ENCODE measurements around the gene NSUN2.
"Not testable (repeated sequence)": the region's sequence is repeated elsewhere in the genome, so short reads cannot be mapped to it uniquely, and the experiment has no call there.

Gene NSUN2

GRCh38 chr5:6579535-6579934 is 53.3 kb downstream of the NSUN2 start:
- Histone ChIP-seq H4K20me1 (no peaks in the 10 kb centered on the region), H3K9me3 (peaks cover 23% of the 10 kb centered on the region), H3K9ac (no peak overlapping the region), H3K4me1 (no peaks in the 10 kb centered on the region), H3K27ac (no peak overlapping the region), H3K4me3 (no peak overlapping the region), H3K4me2 (no peak overlapping the region), H3K27me3 (peaks cover 24% of the 10 kb centered on the region), H3K36me3 (no peaks in the 10 kb centered on the region)
- no peak for TF ChIP-seq Cebpa-rat (IDR thresholded peaks at IDR 0.05)

GRCh38 chr5:6578676-6579343 is 54.0 kb downstream of the NSUN2 start:
- Histone ChIP-seq H3K4me1 (no peaks in the 10 kb centered on the region), H4K20me1 (no peaks in the 10 kb centered on the region), H3K4me2 (no peak overlapping the region), H3K36me3 (no peaks in the 10 kb centered on the region), H3K9ac (no peak overlapping the region), H3K27ac (no peak overlapping the region), H3K4me3 (no peak overlapping the region), H3K27me3 (peaks cover 19% of the 10 kb centered on the region), H3K9me3 (peaks cover 23% of the 10 kb centered on the region)
- no peak for TF ChIP-seq Cebpa-rat (IDR thresholded peaks at IDR 0.05)

- Histone ChIP-seq H3K9me3 (peaks cover 10% of the 10 kb centered on the region; the same call in 1 of the 2 replicates), H3K27me3 (peaks cover under 1% of the 10 kb centered on the region; the same call in 1 of the 2 replicates), H3K4me2 (no peak overlapping the region), H3K9ac (no peak overlapping the region), H3K36me3 (no peaks in the 10 kb centered on the region), H3K4me3 (no peak overlapping the region), H3K27ac (no peak overlapping the region), H3K4me1 (no peaks in the 10 kb centered on the region), H4K20me1 (no peaks in the 10 kb centered on the region)
- TF ChIP-seq Cebpa-rat (IDR thresholded peaks at IDR 0.05), result no peak
These were observed 55.9 kb downstream of the NSUN2 start for GRCh38 chr5:6576861-6577501.

GRCh38 chr5:6574537-6575245 is 58.2 kb downstream of the NSUN2 start:
- TF ChIP-seq Cebpa-rat (IDR thresholded peaks at IDR 0.05), result no peak
- H3K27ac ChIP-seq, result no peak overlapping the region
- no peaks in the 10 kb centered on the region for H3K27me3 ChIP-seq
- peaks cover 9% of the 10 kb centered on the region; the same call in 1 of the 2 replicates for H3K9me3 ChIP-seq
- no peak overlapping the region for H3K4me2 ChIP-seq
- no peaks in the 10 kb centered on the region for H3K4me1 ChIP-seq
- no peak overlapping the region for H3K9ac ChIP-seq
- H3K36me3 ChIP-seq, result no peaks in the 10 kb centered on the region
- H3K4me3 ChIP-seq, result no peak overlapping the region
- no peaks in the 10 kb centered on the region for H4K20me1 ChIP-seq

GRCh38 chr5:6574111-6574510 is 58.7 kb downstream of the NSUN2 start:
- Histone ChIP-seq H3K27me3 (no peaks in the 10 kb centered on the region), H3K4me2 (no peak overlapping the region), H4K20me1 (no peaks in the 10 kb centered on the region), H3K9ac (no peak overlapping the region), H3K4me1 (no peaks in the 10 kb centered on the region), H3K27ac (no peak overlapping the region), H3K36me3 (no peaks in the 10 kb centered on the region), H3K4me3 (no peak overlapping the region), H3K9me3 (peaks cover 3% of the 10 kb centered on the region; the same call in 1 of the 2 replicates)
- no peak for TF ChIP-seq Cebpa-rat (IDR thresholded peaks at IDR 0.05)

GRCh38 chr5:6573651-6574101 is 59.2 kb downstream of the NSUN2 start:
- H4K20me1 ChIP-seq, result no peaks in the 10 kb centered on the region
- H3K9ac ChIP-seq, result no peak overlapping the region
- H3K4me2 ChIP-seq, result no peak overlapping the region
- H3K4me3 ChIP-seq, result no peak overlapping the region
- no peaks in the 10 kb centered on the region for H3K36me3 ChIP-seq
- H3K27me3 ChIP-seq, result no peaks in the 10 kb centered on the region
- no peak for TF ChIP-seq Cebpa-rat (IDR thresholded peaks at IDR 0.05)
- H3K4me1 ChIP-seq, result no peaks in the 10 kb centered on the region
- no peak overlapping the region for H3K27ac ChIP-seq
- no peaks in the 10 kb centered on the region for H3K9me3 ChIP-seq

GRCh38 chr5:6572825-6573380 is 59.9 kb downstream of the NSUN2 start:
- Histone ChIP-seq H3K9me3 (no peaks in the 10 kb centered on the region), H3K27me3 (no peaks in the 10 kb centered on the region), H3K4me2 (no peak overlapping the region), H3K4me1 (no peaks in the 10 kb centered on the region), H3K9ac (no peak overlapping the region), H4K20me1 (no peaks in the 10 kb centered on the region), H3K27ac (no peak overlapping the region), H3K4me3 (no peak overlapping the region), H3K36me3 (no peaks in the 10 kb centered on the region)
- TF ChIP-seq Cebpa-rat (IDR thresholded peaks at IDR 0.05), result no peak

GRCh38 chr5:6572086-6572824 is 60.6 kb downstream of the NSUN2 start:
- Histone ChIP-seq H3K9me3 (no peaks in the 10 kb centered on the region), H3K36me3 (no peaks in the 10 kb centered on the region), H3K9ac (no peak overlapping the region), H3K27ac (no peak overlapping the region), H3K27me3 (no peaks in the 10 kb centered on the region), H4K20me1 (no peaks in the 10 kb centered on the region), H3K4me1 (no peaks in the 10 kb centered on the region), H3K4me2 (no peak overlapping the region), H3K4me3 (no peak overlapping the region)
- no peak for TF ChIP-seq Cebpa-rat (IDR thresholded peaks at IDR 0.05)

GRCh38 chr5:6571607-6572006 is 61.2 kb downstream of the NSUN2 start:
- H3K4me3 ChIP-seq, result not testable (repeated sequence)

More at GRCh38 chr5:6571607-6572006, 61.2 kb downstream of the NSUN2 start:
- not testable (repeated sequence) for H3K9me3 ChIP-seq, H3K4me2 ChIP-seq, H3K27ac ChIP-seq, H3K36me3 ChIP-seq, H3K27me3 ChIP-seq, H3K4me1 ChIP-seq, H3K9ac ChIP-seq, H4K20me1 ChIP-seq

All from BLaER1 (cell line).